Measurements from ENCODE around the gene BGN. TPM values are rescaled to one million over a fixed set of nuclear protein-coding genes. Genes with fewer than 3 reads are reported as not detected.

Gene BGN
- total RNA-seq, 1 experiment from 2014 or later = 1.2 TPM

DNA sequence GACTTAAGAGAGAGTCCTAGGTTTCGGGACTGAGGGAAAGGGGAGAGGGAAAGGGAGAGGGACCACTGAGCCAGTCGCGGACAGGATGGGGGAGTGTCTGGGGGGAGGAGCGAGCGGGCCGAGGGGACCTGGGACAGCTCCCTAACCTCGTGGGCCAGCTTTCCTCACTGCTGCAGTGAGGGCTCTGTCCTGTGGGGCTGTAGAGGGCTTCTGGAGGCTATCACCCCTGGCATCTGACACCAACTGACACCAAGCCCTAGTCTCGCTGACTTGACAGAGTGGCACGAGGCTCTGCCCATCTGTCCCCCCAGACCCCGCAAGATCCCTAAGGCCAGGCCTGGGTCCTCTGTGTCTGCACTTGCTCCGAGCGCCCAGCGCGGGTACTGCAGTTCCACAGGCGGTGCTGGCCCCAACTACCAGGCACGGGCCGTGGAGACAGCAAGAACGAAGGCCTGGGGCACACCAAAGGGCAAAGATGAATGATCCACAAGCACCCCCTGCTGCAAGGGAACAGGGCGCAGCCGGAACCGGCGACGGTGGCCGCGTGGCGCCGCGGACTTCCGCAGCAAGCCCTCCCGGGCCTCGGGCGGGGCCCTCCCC lies 24.9 kb upstream of the BGN start:
- no peak overlapping the region for H3K27ac ChIP-seq (ENCODE audit: insufficient read length, low read depth, low read length)

More for the DNA sequence above, 24.9 kb upstream of the BGN start:
- Histone ChIP-seq H3K9me3 (ENCODE audit: control insufficient read depth, low read depth, low read length) (peaks cover 18% of the 10 kb centered on the region), H2AFZ (ENCODE audit: low read length) (no peak overlapping the region), H2AK5ac (ENCODE audit: insufficient read length, low read length) (no peak overlapping the region), H3K18ac (ENCODE audit: insufficient read length, low read depth, low read length) (peak overlapping the region; percentile 62), H3K23ac (ENCODE audit: insufficient read length, low read depth, low read length) (no peak overlapping the region), H3K23me2 (ENCODE audit: insufficient read length, low read depth, low read length, poor library complexity, severe bottlenecking) (peaks cover 9% of the 10 kb centered on the region), H3K56ac (ENCODE audit: insufficient read length, low read depth, low read length) (no peak overlapping the region), H2BK20ac (ENCODE audit: low read depth, low read length, poor library complexity, severe bottlenecking) (no peak overlapping the region), H3K4me2 (ENCODE audit: insufficient read depth, insufficient read length, low read length) (peak overlapping the region; percentile 77), H3K4me1 (ENCODE audit: insufficient read depth, low read length) (no peaks in the 10 kb centered on the region), H4K5ac (ENCODE audit: insufficient read length, low read depth, low read length) (no peak overlapping the region), H3K14ac (ENCODE audit: insufficient read depth, low read length) (no peak overlapping the region), H2BK12ac (ENCODE audit: insufficient read length, low read depth, low read length) (no peak overlapping the region), H3K4ac (ENCODE audit: low read depth, low read length) (no peak overlapping the region), H4K20me1 (ENCODE audit: control insufficient read depth, insufficient read depth, insufficient read length) (no peaks in the 10 kb centered on the region), H2BK120ac (ENCODE audit: low read depth, low read length, poor library complexity, severe bottlenecking) (no peak overlapping the region), H3T11ph (ENCODE audit: low read length) (no peak overlapping the region), H4K91ac (ENCODE audit: insufficient read length, low read depth, low read length) (no peak overlapping the region), H3K79me1 (ENCODE audit: insufficient read depth, low read depth, low read length, poor library complexity, severe bottlenecking) (no peaks in the 10 kb centered on the region), H3K27me3 (ENCODE audit: insufficient read depth, low read length) (no peaks in the 10 kb centered on the region), H3K79me2 (ENCODE audit: insufficient read depth, low read length) (no peaks in the 10 kb centered on the region; the same call in 1 of the 2 replicates), H4K8ac (replicated peaks; ENCODE audit: insufficient read length, low read depth, low read length) (no peak overlapping the region), H3K9ac (ENCODE audit: extremely low read depth, insufficient read length, low read length) (peak overlapping the region; percentile 72), H2BK5ac (ENCODE audit: insufficient read length, low read length) (no peak overlapping the region), H2BK15ac (ENCODE audit: low read depth, low read length) (no peak overlapping the region)
- peaks cover 11 to 17% (median 16%) of the 10 kb centered on the region in 3 experiments for H3K36me3 Mint-ChIP-seq (ENCODE audit: insufficient read depth in 1 of 3, low read depth in 3 of 3)
- TF ChIP-seq, protein P1, sequence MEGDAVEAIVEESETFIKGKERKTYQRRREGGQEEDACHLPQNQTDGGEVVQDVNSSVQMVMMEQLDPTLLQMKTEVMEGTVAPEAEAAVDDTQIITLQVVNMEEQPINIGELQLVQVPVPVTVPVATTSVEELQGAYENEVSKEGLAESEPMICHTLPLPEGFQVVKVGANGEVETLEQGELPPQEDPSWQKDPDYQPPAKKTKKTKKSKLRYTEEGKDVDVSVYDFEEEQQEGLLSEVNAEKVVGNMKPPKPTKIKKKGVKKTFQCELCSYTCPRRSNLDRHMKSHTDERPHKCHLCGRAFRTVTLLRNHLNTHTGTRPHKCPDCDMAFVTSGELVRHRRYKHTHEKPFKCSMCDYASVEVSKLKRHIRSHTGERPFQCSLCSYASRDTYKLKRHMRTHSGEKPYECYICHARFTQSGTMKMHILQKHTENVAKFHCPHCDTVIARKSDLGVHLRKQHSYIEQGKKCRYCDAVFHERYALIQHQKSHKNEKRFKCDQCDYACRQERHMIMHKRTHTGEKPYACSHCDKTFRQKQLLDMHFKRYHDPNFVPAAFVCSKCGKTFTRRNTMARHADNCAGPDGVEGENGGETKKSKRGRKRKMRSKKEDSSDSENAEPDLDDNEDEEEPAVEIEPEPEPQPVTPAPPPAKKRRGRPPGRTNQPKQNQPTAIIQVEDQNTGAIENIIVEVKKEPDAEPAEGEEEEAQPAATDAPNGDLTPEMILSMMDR (conservative IDR thresholded peaks at IDR 0.05) = 0 out of 3 replicates have a peak, but pooled peaks have one; percentile 19
- peaks cover 18% of the 10 kb centered on the region for H3K27me3 Mint-ChIP-seq (ENCODE audit: low read depth)
- peaks cover 44 to 77% of the 10 kb centered on the region in 2 experiments for H3K9me3 Mint-ChIP-seq
- H3K4me1 Mint-ChIP-seq = no peaks in the 10 kb centered on the region; a peak in 1 of 4 replicates
- peak overlapping the region; percentile 81 to 87 for H3K4me3 Mint-ChIP-seq
- no peak for DNase-seq
- no CpG with 5 or more reads among the region's 32 CpGs for WGBS (ENCODE audit: extremely low coverage, insufficient read length, low lambda C conversion rate)
- no peak overlapping the region for H3K27ac Mint-ChIP-seq
